ENCODE data around the gene ZBTB26.

DNA sequence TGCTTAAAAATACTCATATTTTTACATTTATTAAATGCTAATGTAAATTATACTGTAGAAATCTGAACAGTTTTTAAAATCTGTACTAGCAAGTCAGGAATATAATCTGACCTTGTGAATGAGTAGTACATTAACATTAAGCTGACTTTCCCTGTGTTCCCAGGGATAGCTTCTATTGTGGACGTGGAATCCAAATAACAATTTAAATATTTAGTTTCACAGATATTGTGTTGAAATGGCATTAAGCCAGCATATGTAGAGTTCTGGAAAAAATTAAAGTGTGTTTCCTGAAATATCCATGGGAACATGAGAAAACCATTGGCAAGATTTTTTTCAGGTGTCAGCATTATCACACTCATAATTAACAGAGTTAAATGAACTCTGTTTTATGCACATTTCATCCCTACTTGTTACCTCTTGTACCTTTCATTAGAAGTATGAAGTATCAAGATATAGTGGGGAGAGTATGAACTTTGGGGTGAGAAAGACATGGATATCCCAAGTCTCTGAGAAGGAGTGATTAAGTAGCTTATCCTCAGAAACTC, 15.2 kb upstream of the ZBTB26 start:
- TF ChIP-seq, protein P1, sequence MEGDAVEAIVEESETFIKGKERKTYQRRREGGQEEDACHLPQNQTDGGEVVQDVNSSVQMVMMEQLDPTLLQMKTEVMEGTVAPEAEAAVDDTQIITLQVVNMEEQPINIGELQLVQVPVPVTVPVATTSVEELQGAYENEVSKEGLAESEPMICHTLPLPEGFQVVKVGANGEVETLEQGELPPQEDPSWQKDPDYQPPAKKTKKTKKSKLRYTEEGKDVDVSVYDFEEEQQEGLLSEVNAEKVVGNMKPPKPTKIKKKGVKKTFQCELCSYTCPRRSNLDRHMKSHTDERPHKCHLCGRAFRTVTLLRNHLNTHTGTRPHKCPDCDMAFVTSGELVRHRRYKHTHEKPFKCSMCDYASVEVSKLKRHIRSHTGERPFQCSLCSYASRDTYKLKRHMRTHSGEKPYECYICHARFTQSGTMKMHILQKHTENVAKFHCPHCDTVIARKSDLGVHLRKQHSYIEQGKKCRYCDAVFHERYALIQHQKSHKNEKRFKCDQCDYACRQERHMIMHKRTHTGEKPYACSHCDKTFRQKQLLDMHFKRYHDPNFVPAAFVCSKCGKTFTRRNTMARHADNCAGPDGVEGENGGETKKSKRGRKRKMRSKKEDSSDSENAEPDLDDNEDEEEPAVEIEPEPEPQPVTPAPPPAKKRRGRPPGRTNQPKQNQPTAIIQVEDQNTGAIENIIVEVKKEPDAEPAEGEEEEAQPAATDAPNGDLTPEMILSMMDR (IDR thresholded peaks at IDR 0.05; ENCODE audit: low read depth, low read length) = no peak
- no peak for TF ChIP-seq POLR2A (IDR thresholded peaks at IDR 0.05; ENCODE audit: extremely low read depth, insufficient read length)
- TF ChIP-seq MAX (IDR thresholded peaks at IDR 0.05; ENCODE audit: low read depth, low read length) = no peak
- TF ChIP-seq MYC (IDR thresholded peaks at IDR 0.05; ENCODE audit: low read depth, low read length) = no peak

Data from NB4 (cell line).